Stimulated activated CD4-positive, alpha-beta T cell treated with anti-CD3 and anti-CD28 coated beads, Interleukin-1b, Interleukin-23, amount 100 ng/mL, for 24 hours (primary cell): ENCODE measurements around the gene METRNL.
"Not testable (repeated sequence)": the region's sequence is repeated elsewhere in the genome, so short reads cannot be mapped to it uniquely, and the experiment has no call there.

Experiments used
- DNase-seq, 4 experiments: peaks; one replicate each; pipeline ENCODE4 v3.0.0-alpha.2; 2020; ENCODE audit warnings: low read depth in 4 of 4, low spot score in 1 of 4

METRNL gene

GRCh38 chr17:83118071-83118841, 38.8 kb downstream of the METRNL start:
- no peak for DNase-seq

DNA sequence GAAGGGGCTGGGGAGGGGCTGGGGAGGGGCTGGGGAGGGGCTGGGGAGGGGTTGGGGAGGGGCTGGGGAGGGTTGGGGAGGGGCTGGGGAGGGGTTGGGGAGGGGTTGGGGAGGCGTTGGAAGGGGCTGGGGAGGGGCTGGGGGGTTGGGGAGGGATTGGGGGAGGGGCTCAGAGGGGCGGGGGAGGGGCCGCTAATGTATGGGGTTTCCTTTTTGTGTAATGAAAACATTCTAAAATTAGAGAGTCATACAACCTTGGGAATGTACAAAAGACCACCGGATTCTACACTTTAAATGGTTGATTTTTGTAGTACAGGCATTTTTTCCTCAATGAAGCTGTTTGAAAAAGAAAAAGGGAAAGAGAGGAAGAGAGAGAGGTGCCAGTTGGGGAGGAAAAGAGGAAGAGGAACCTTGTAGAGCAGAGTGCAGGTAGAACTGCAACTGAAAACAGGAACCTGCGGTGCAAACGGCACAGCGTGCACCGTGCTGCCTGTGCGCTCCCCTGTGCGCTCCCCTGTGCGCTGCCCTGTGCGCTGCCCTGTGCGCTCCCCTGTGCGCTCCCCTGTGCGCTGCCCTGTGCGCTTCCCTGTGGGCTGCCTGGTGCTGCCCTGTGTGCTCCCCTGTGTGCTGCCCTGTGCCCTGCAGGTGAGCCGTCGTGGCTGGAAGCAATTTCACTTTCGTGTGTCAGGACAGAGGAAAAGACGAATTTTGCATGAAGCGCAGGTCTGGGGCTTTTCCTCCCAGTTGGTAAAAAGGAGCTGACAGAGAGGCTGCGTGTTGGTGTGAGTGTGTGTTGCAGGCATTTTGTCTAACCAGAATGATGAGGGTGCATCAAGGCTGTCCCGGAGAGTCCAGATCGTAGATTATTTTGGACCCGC, 40.8 kb downstream of the METRNL start:
- no peak for DNase-seq

- not testable (repeated sequence) for DNase-seq
These were observed 42.1 kb downstream of the METRNL start for GRCh38 chr17:83121473-83121872.

- no peak for DNase-seq
These were observed 42.8 kb downstream of the METRNL start for GRCh38 chr17:83121921-83122820.

GRCh38 chr17:83122834-83123233, 43.4 kb downstream of the METRNL start:
- no peak for DNase-seq

GRCh38 chr17:83123896-83124801, 44.7 kb downstream of the METRNL start:
- DNase-seq = no peak

DNA sequence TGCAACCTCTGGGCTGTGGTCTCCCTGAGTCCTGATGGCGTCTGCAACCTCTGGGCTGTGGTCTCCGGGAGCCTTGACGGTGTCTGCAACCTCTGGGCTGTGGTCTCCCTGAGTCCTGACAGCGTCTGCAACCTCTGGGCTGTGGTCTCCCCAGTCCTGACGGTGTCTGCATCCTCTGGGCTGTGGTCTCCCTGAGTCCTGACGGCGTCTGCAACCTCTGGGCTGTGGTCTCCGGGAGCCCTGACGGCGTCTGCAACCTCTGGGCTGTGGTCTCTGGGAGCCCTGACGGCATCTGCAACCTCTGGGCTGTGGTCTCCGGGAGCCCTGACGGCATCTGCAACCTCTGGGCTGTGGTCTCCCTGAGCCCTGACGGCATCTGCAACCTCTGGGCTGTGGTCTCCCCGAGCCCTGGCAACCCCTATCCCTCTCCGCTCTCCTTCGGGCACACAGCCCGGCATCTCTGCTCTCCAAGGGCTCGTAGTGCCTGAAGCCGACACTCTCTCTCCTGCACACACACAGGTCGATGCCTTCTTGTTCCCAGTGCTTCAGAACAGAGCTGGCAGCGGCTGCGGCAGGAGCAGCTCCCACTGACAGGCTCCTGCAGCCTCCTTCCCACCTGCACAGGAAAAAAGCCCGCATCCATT, 45.6 kb downstream of the METRNL start:
- DNase-seq = no peak

DNA sequence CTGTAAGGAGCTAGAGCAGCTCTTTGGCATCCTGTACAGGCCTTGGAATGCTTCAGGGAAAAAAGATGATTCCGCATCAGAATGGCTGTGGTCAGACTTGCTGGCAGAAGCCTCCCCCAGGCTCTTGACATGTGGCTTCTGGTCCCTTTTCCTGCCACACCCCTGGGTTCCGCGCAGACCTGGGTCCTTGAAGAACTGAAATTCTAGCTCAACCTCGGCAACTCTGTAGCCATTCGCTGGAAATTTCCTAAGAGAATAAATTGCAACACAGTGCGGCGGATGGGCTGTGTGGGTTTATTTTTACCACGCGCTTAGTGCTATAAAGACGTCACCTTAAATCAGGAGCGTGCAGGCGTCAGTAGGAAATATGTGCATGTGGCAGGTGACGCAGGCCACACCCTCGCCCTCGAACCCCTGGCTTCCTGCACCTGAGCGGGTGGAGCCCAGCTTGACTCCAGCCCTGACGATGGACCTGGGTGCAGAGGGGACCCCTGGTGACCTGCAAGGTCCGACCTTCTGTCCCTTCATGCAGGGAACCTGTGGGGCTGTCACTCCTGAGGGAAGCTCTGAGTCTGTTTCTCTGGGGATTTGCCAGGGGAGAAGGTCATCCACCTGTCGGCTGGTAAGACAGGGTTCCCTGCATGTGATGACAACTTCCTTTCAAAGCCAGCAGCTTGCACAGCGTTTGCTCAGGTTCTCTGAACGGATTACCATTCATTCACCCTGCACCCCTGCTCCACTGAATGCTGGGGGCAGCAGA, 46.3 kb downstream of the METRNL start:
- no peak for DNase-seq

DNA sequence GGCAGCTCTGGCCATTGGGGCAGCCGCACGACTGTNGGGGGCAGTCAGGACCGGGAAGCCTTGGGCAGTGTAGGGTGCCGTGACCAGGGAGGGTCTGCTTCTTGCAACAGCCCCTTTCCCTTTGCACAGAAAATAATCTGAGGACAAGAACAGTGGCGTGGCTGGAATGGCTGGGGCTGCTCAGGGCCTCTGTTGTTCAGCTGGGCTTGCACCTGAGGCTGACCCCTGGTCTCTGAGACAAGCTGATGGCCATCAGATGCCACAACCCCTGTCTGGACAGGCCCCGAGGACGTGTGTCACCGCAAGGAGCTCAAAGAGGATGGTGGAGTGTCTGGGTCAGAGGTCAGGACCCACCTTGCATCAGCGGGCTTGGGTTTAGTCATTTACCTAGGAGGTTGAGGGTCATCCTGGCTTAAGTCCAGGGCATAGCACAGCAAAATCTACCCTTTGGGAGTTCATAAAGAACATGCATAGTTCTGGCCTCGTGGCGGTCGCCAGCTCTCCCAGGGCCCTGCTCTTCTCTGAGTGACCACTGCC, 46.9 kb downstream of the METRNL start:
- no peak for DNase-seq

GRCh38 chr17:83127431-83128160, 48.2 kb downstream of the METRNL start:
- no peak for DNase-seq

GRCh38 chr17:83128306-83129240, 49.2 kb downstream of the METRNL start:
- DNase-seq = no peak

DNA sequence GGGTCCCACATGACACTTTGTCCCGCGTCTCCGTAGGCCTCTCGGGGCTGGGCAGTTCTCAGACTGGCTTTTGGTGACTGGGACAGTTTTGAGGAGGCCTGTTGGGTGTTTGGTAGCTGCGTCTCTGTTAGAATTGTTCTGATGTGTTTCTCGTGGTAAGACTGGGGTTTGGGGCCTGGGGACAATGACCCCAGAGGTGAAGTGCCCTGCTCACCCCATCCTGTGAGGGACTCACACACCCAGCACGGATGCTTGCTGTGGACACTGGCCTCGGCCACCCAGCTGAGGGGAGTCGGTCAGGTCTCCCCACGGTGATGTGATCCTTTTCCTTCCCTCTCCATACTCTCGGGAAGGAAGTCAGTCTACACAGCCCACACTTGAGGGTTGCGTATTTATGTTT, 50.3 kb downstream of the METRNL start:
- DNase-seq = no peak

DNA sequence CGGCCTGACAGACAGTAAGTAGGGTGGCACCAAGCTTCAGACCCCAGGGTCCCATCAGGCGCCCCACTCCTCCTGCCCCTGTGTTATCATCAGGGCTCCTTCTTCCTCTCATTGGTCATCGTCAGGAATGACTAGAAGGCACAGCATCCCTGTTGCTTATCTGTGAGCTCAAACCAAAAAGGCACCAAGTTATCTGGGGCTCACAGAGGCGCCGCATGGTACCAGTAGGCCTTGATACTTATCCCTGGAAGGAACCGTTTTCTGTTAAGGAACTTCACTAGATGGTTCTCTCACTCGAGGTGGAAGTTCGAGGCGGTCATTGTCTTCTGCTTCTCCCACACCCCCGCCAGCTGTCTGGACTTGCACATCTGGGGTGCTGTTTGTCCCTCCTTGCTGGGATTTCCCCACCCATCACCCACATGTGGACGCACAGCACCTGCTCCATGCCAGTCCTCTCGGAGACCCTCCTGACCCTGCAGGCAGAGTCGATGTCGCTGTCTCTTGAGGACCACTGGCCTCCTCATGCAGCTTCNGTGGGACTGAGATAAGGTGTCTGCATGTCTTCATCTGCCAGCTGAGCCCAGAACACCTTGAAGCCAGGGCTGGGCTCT, 52.1 kb downstream of the METRNL start:
- no peak for DNase-seq

GRCh38 chr17:83132251-83133081, 53.1 kb downstream of the METRNL start:
- no peak for DNase-seq

GRCh38 chr17:83133302-83134121, 54.1 kb downstream of the METRNL start:
- DNase-seq = no peak
